H1 (cell line): ENCODE data around the gene MAN2A1. TPM values are rescaled to one million over a fixed set of nuclear protein-coding genes. Genes with fewer than 3 reads are reported as not detected.

ENCODE experiments used
- CTCF ChIA-PET: fragments of 300-600 bp; sonication (Branson Sonifier 250); formaldehyde crosslinking; loops from one replicate; lab custom pipeline; 2021; ENCODE audit not compliant: partially characterized antibody; lab: Charles Lee
- POLR2A ChIA-PET: fragments of 300-600 bp; sonication (Branson Sonifier 250); formaldehyde crosslinking; loops from one replicate; lab custom pipeline; 2021; ENCODE audit warnings: inconsistent platforms; ENCODE audit not compliant: partially characterized antibody; lab: Charles Lee
- DNase-seq, 2 experiments: peaks; one replicate each; pipeline versions ENCODE4 v3.0.0 to v3.0.0-alpha.2; 2010 to 2022; ENCODE audit warnings: low spot score in 2 of 2, low read depth in 1 of 2, mixed read lengths in 1 of 2
- FAIRE-seq: peaks from 2 replicates; lab custom pipeline; 2011; peaks lifted over from hg19 to GRCh38; lab: Jason Lieb, UNC
- H2AFZ ChIP-seq: 2 replicates; pipeline ENCODE4 v1.8.1; 2012; ENCODE audit warnings: low read length, inconsistent platforms
- H2AK5ac ChIP-seq: 2 replicates; pipeline ENCODE4 v1.6.1; 2013; ENCODE audit warnings: low read depth, low read length
- H2BK120ac ChIP-seq: replicated peaks from 2 replicates; pipeline ENCODE3; 2013; ENCODE audit warnings: low read depth, low read length, inconsistent platforms
- H2BK12ac ChIP-seq: 2 replicates; pipeline ENCODE4 v1.6.1; 2013; ENCODE audit warnings: low read depth, low read length
- H2BK15ac ChIP-seq: 2 replicates; pipeline ENCODE4 v1.6.1; 2013; ENCODE audit warnings: low read length
- H2BK20ac ChIP-seq: 2 replicates; pipeline ENCODE4 v1.6.1; 2013; ENCODE audit warnings: low read length
- H2BK5ac ChIP-seq: 2 replicates; pipeline ENCODE4 v1.6.1; 2013; ENCODE audit warnings: low read depth, low read length
- H3K14ac ChIP-seq: 2 replicates; pipeline ENCODE4 v1.6.1; 2013; ENCODE audit warnings: inconsistent platforms; ENCODE audit not compliant: insufficient read length
- H3K18ac ChIP-seq: 2 replicates; pipeline ENCODE4 v1.6.1; 2013; ENCODE audit warnings: low read length; ENCODE audit errors: extremely low read depth
- H3K23ac ChIP-seq: 2 replicates; pipeline ENCODE4 v1.6.1; 2013; ENCODE audit warnings: inconsistent platforms; ENCODE audit not compliant: insufficient read length
- H3K23me2 ChIP-seq: 2 replicates; pipeline ENCODE4 v1.6.1; 2013; ENCODE audit warnings: low read depth, low read length
- H3K27ac ChIP-seq: 2 replicates; pipeline ENCODE4 v1.6.1; 2011; ENCODE audit warnings: low read depth, low read length, inconsistent platforms
- H3K27me3 ChIP-seq, 4 experiments: replicated peaks in 1 of 4; 1 replicate in 1 of 4; 2 replicates in 3 of 4; pipeline versions ENCODE4 v1.6.1 to v1.8.1; 2011 to 2013; ENCODE audit warnings: low read length in 3 of 4, mild to moderate bottlenecking in 3 of 4, inconsistent platforms in 2 of 4, mixed read lengths in 2 of 4, moderate library complexity in 1 of 4; ENCODE audit not compliant: control insufficient read depth in 3 of 4, insufficient read depth in 3 of 4; ENCODE audit errors: extremely low read depth in 1 of 4
- H3K36me3 ChIP-seq, 4 experiments: 2 replicates each; pipeline versions ENCODE4 v1.6.1 to v1.8.1; 2011 to 2013; ENCODE audit warnings: mild to moderate bottlenecking in 4 of 4, low read length in 3 of 4, moderate library complexity in 2 of 4, control low read depth in 1 of 4, inconsistent platforms in 1 of 4; ENCODE audit not compliant: insufficient read depth in 4 of 4, control insufficient read depth in 2 of 4
- H3K4ac ChIP-seq: replicated peaks from 2 replicates; pipeline ENCODE3; 2013; ENCODE audit warnings: low read length, low read depth, mixed read lengths, inconsistent platforms; ENCODE audit not compliant: insufficient read length
- H3K4me1 ChIP-seq, 4 experiments: replicated peaks in 1 of 4; 1 replicate in 1 of 4; 2 replicates in 3 of 4; pipeline versions ENCODE4 v1.6.1 to v1.8.1; 2011 to 2013; ENCODE audit warnings: low read length in 3 of 4, inconsistent platforms in 2 of 4, mixed read lengths in 1 of 4; ENCODE audit not compliant: insufficient read depth in 4 of 4, control insufficient read depth in 3 of 4
- H3K4me2 ChIP-seq, 2 experiments: 2 replicates each; pipeline versions ENCODE4 v1.6.1 to v1.8.1; 2011 to 2013; ENCODE audit warnings: low read depth in 2 of 2, low read length in 2 of 2, control low read depth in 1 of 2, inconsistent platforms in 1 of 2, mild to moderate bottlenecking in 1 of 2; ENCODE audit not compliant: insufficient read depth in 1 of 2
- H3K4me3 ChIP-seq, 4 experiments: fragments of 200-600, 300-600 bp in 1 of 4; sonication (generic), shearing (Covaris generic), sonication (Bioruptor Twin) in 1 of 4; 2 replicates each; pipeline versions ENCODE4 v1.5.1 to v1.8.1; 2011 to 2016; ENCODE audit warnings: low read length in 4 of 4, low read depth in 3 of 4, control low read depth in 2 of 4, inconsistent platforms in 2 of 4, mild to moderate bottlenecking in 2 of 4, mixed read lengths in 1 of 4, moderate library complexity in 1 of 4; ENCODE audit not compliant: insufficient read depth in 2 of 4; ENCODE audit errors: extremely low read depth in 1 of 4
- H3K56ac ChIP-seq: replicated peaks from 2 replicates; pipeline ENCODE3; 2013; ENCODE audit warnings: low read depth, mild to moderate bottlenecking, mixed read lengths, low read length, inconsistent platforms; ENCODE audit not compliant: insufficient read length
- H3K79me1 ChIP-seq: 2 replicates; pipeline ENCODE4 v1.6.1; 2013; ENCODE audit warnings: low read depth, low read length, control low read depth
- H3K79me2 ChIP-seq, 2 experiments: 2 replicates each; pipeline versions ENCODE4 v1.6.1 to v1.8.1; 2012 to 2013; ENCODE audit warnings: low read length in 2 of 2, mild to moderate bottlenecking in 2 of 2, inconsistent platforms in 1 of 2; ENCODE audit not compliant: insufficient read depth in 2 of 2, control insufficient read depth in 1 of 2
- H3K9ac ChIP-seq, 4 experiments: replicated peaks in 1 of 4; 1 replicate in 1 of 4; 2 replicates in 3 of 4; pipeline versions ENCODE4 v1.6.1 to v1.8.1; 2011 to 2013; ENCODE audit warnings: low read depth in 3 of 4, low read length in 3 of 4, control low read depth in 2 of 4, mild to moderate bottlenecking in 2 of 4, moderate library complexity in 2 of 4, inconsistent platforms in 1 of 4; ENCODE audit errors: extremely low read depth in 1 of 4
- H3K9me3 ChIP-seq, 2 experiments: 2 replicates each; pipeline versions ENCODE4 v1.6.1 to v1.8.1; 2012 to 2013; ENCODE audit warnings: mild to moderate bottlenecking in 2 of 2, moderate library complexity in 2 of 2, control low read depth in 1 of 2, inconsistent platforms in 1 of 2, low read depth in 1 of 2, low read length in 1 of 2, mixed read lengths in 1 of 2; ENCODE audit not compliant: insufficient read depth in 2 of 2
- H4K20me1 ChIP-seq, 2 experiments: replicated peaks in 1 of 2; 2 replicates each; pipeline versions ENCODE3 to v1.8.1; 2011 to 2013; ENCODE audit warnings: inconsistent platforms in 2 of 2, low read length in 2 of 2, mild to moderate bottlenecking in 1 of 2; ENCODE audit not compliant: insufficient read depth in 2 of 2, control insufficient read depth in 1 of 2
- H4K5ac ChIP-seq: 2 replicates; pipeline ENCODE4 v1.6.1; 2013; ENCODE audit warnings: low read length, low read depth, mixed read lengths, inconsistent platforms; ENCODE audit not compliant: insufficient read length
- H4K8ac ChIP-seq: 2 replicates; pipeline ENCODE4 v1.8.0; 2013; ENCODE audit warnings: mild to moderate bottlenecking, moderate library complexity, low read length, inconsistent platforms; ENCODE audit not compliant: insufficient read depth; ENCODE audit errors: extremely low read depth
- H4K91ac ChIP-seq: replicated peaks from 2 replicates; pipeline ENCODE3; 2013; ENCODE audit warnings: low read length, mixed read lengths, inconsistent platforms; ENCODE audit not compliant: insufficient read length
- ASH2L ChIP-seq: fragments of 200-600, 300-600 bp; sonication (generic); IDR thresholded peaks from one replicate; pipeline ENCODE4 v1.7.1; 2017; ENCODE audit warnings: low read length
- ATF3 ChIP-seq: IDR thresholded peaks from 2 replicates; pipeline ENCODE4 v1.6.1; 2011; ENCODE audit warnings: low read depth, mild to moderate bottlenecking, low read length; ENCODE audit not compliant: insufficient read depth
- BRCA1 ChIP-seq: IDR thresholded peaks from 2 replicates; pipeline ENCODE4 v1.6.1; 2012; ENCODE audit warnings: low read depth, low read length, improper control_type of control experiment
- CHD2 ChIP-seq: IDR thresholded peaks from 2 replicates; pipeline ENCODE4 v1.6.1; 2012; ENCODE audit warnings: low read length, improper control_type of control experiment
- JUN ChIP-seq: IDR thresholded peaks from 2 replicates; pipeline ENCODE4 v1.6.1; 2011; ENCODE audit warnings: low read depth, mild to moderate bottlenecking, improper control_type of control experiment, low read length
- MAX ChIP-seq: IDR thresholded peaks from 2 replicates; pipeline ENCODE4 v1.6.1; 2012; ENCODE audit warnings: inconsistent platforms
- POLR2A ChIP-seq, 2 experiments: IDR thresholded peaks; 1 replicate in 1 of 2; 2 replicates in 1 of 2; pipeline ENCODE4 v1.6.1; 2011; ENCODE audit warnings: low read depth in 2 of 2, low read length in 2 of 2, mild to moderate bottlenecking in 2 of 2; ENCODE audit errors: control extremely low read depth in 1 of 2
- RBBP5 ChIP-seq: IDR thresholded peaks from 2 replicates; pipeline ENCODE4 v1.7.1; 2012; ENCODE audit warnings: low read depth, mild to moderate bottlenecking, inconsistent platforms, low read length, moderate library complexity, borderline replicate concordance
- TCF12 ChIP-seq: IDR thresholded peaks from 2 replicates; pipeline ENCODE4 v1.6.1; 2011; ENCODE audit warnings: low read depth, mild to moderate bottlenecking, low read length
- USF2 ChIP-seq: IDR thresholded peaks from 2 replicates; pipeline ENCODE4 v1.6.1; 2011; ENCODE audit warnings: low read length, improper control_type of control experiment
- WGBS, 2 experiments: shearing (Covaris generic) in 1 of 2; methylation state at CpG; one replicate each; pipeline versions ENCODE4 v1.1.6 to v1.1.7; 2013 to 2015; ENCODE audit warnings: low lambda C conversion rate in 2 of 2, mixed read lengths in 2 of 2, inconsistent platforms in 1 of 2, low coverage in 1 of 2, missing lambda C conversion rate in 1 of 2; ENCODE audit not compliant: insufficient replicate concordance in 2 of 2, insufficient coverage in 1 of 2, insufficient read length in 1 of 2; ENCODE audit errors: extremely low coverage in 1 of 2, missing lambda C conversion rate in 1 of 2; 5-methylcytosine and 5-hydroxymethylcytosine counted together
- polyA plus RNA-seq, 7 experiments: library from polyadenylated mRNA; depleted of rRNA in 3 of 7; stranded (reverse) in 5 of 7; unstranded in 2 of 7; fragments of >200 nt in 5 of 7; fragments of 200-250 nt in 2 of 7; gene quantifications; 1 replicate in 5 of 7; 2 replicates in 1 of 7; 4 replicates in 1 of 7; pipeline versions ENCODE4 v1.2.1 to v1.2.3, GENCODE V29; 2011 to 2013; ENCODE audit warnings: missing spikeins in 2 of 7, mixed read lengths in 2 of 7
- total RNA-seq: library from RNA; stranded (reverse); fragmentation: NEBNext Ultra II Directional; extraction: Animal tissue kit (Norgen Biotek cat#: 25700); gene quantifications from 2 replicates; pipeline ENCODE4 v1.2.1, GENCODE V29; 2021

The MAN2A1 gene
- total and polyA plus RNA-seq, 2 of the 8 experiments (the other 6 are each of a cell fraction or from before 2014, with no cell fraction given) = 29.1 to 102 TPM

- no peak overlapping the region for H3K4ac ChIP-seq
- no peak overlapping the region for H2BK15ac ChIP-seq
- H3K79me1 ChIP-seq = no peaks in the 10 kb centered on the region
- no peak overlapping the region for H2BK5ac ChIP-seq
- no peak overlapping the region for H2BK12ac ChIP-seq
- no peak overlapping the region for H2AFZ ChIP-seq
- H3K14ac ChIP-seq = no peak overlapping the region
- no peak overlapping the region for H2BK120ac ChIP-seq
- H3K23ac ChIP-seq = no peak overlapping the region
- H3K18ac ChIP-seq = no peak overlapping the region
- H3K79me2 ChIP-seq = no peaks in the 10 kb centered on the region
- WGBS, 2 experiments = 74% methylated on average over 5 of the region's 5 CpGs; no CpG with 5 or more reads in 1 of the 2 experiments
- no peaks in the 10 kb centered on the region; a peak in 1 of 7 replicates for H3K4me1 ChIP-seq
- H3K9ac ChIP-seq = no peak overlapping the region
- no peak overlapping the region for H2BK20ac ChIP-seq
- no peak overlapping the region for H3K27ac ChIP-seq
- no peak overlapping the region for H4K8ac ChIP-seq
- H2AK5ac ChIP-seq = no peak overlapping the region
- no peaks in the 10 kb centered on the region for H3K9me3 ChIP-seq
- DNase-seq (no peak), FAIRE-seq (no peak)
- no peaks in the 10 kb centered on the region; a peak in 1 of 8 replicates for H3K36me3 ChIP-seq
- no peak overlapping the region for H4K91ac ChIP-seq
- H3K56ac ChIP-seq = no peak overlapping the region
- H3K23me2 ChIP-seq = no peaks in the 10 kb centered on the region
- ChIA-PET POLR2A (no interaction called here), CTCF (interaction anchor here (0.6 to 4.2 kb wide), 2 partner anchors 12 to 506 kb away, joined by 3 to 37 read pairs; partner anchors contain the start of gene MAN2A1)
- no peaks in the 10 kb centered on the region for H3K27me3 ChIP-seq
- no peak overlapping the region for H3K4me2 ChIP-seq
- no peak overlapping the region for H4K5ac ChIP-seq
- H3K4me3 ChIP-seq = no peak overlapping the region
- no peaks in the 10 kb centered on the region for H4K20me1 ChIP-seq
- TF ChIP-seq ASH2L (no peak), ATF3 (no peak), JUN (no peak), MAX (no peak), POLR2A (IDR thresholded peaks at IDR 0.05; ENCODE audit: control extremely low read depth in 1 of 2, low read depth in 2 of 2, low read length in 2 of 2) (no peak), CHD2 (no peak), TCF12 (no peak), RBBP5 (no peak), BRCA1 (no peak), USF2 (no peak)
These were observed 12.8 kb upstream of the MAN2A1 start for GRCh38 chr5:109676920-109677319.
